LNCaP clone FGC (cell line): ENCODE measurements around the gene PADI3.

ENCODE experiments used
- DNase-seq: peaks from one replicate; pipeline ENCODE4 v3.0.0-alpha.2; 2011; ENCODE audit warnings: low read depth
- H3K4me3 ChIP-seq: 2 replicates; pipeline ENCODE4 v1.5.1; 2011; ENCODE audit warnings: mild to moderate bottlenecking, low read depth, low read length, control low read depth
- CTCF ChIP-seq: IDR thresholded peaks from 2 replicates; pipeline ENCODE4 v1.5.1; 2012; ENCODE audit warnings: mild to moderate bottlenecking; ENCODE audit not compliant: control insufficient read depth, insufficient read depth; ENCODE audit errors: extremely low read depth

Gene PADI3

GRCh38 chr1:17213782-17214148 is 35.1 kb upstream of the PADI3 start:
- TF ChIP-seq CTCF, result no peak
- no peak for DNase-seq
- H3K4me3 ChIP-seq, result no peak overlapping the region

GRCh38 chr1:17214876-17215544 is 33.9 kb upstream of the PADI3 start:
- TF ChIP-seq CTCF, result no peak
- no peak for DNase-seq
- no peak overlapping the region for H3K4me3 ChIP-seq

GRCh38 chr1:17215545-17215890 is 33.4 kb upstream of the PADI3 start:
- no peak for DNase-seq
- H3K4me3 ChIP-seq, result no peak overlapping the region
- TF ChIP-seq CTCF, result no peak

- no peak overlapping the region for H3K4me3 ChIP-seq
- no peak for DNase-seq
- TF ChIP-seq CTCF, result no peak
These were observed 32.8 kb upstream of the PADI3 start for GRCh38 chr1:17216078-17216477.

- H3K4me3 ChIP-seq, result no peak overlapping the region
- TF ChIP-seq CTCF, result no peak
- DNase-seq, result no peak
These were observed 31.3 kb upstream of the PADI3 start for GRCh38 chr1:17217607-17218006.

- DNase-seq, result no peak
- H3K4me3 ChIP-seq, result no peak overlapping the region
- TF ChIP-seq CTCF, result no peak
These were observed 30.0 kb upstream of the PADI3 start for GRCh38 chr1:17218939-17219338.

- no peak for DNase-seq
- TF ChIP-seq CTCF, result no peak
- H3K4me3 ChIP-seq, result no peak overlapping the region
These were observed 28.6 kb upstream of the PADI3 start for GRCh38 chr1:17220287-17220686.
